Measurements from ENCODE around the gene TNFSF13.

TNFSF13 gene

GRCh38 chr17:7558544-7559319, at the start of gene TNFSF13:
TNFSF13 (plus strand) TSS chr17:7558750; CDS start chr17:7559040, 290 bp downstream.
- TF ChIP-seq GATA2 (IDR thresholded peaks at IDR 0.05; ENCODE audit: low read depth, low read length) (no peak), GATA3 (IDR thresholded peaks at IDR 0.05; ENCODE audit: low read depth, low read length) (no peak)

GRCh38 chr17:7508846-7509245, 49.7 kb upstream of the TNFSF13 start:
- TF ChIP-seq GATA2 (IDR thresholded peaks at IDR 0.05; ENCODE audit: low read depth, low read length): no peak
- TF ChIP-seq GATA3 (IDR thresholded peaks at IDR 0.05; ENCODE audit: low read depth, low read length): no peak

GRCh38 chr17:7509937-7510336, 48.6 kb upstream of the TNFSF13 start:
- no peak for TF ChIP-seq GATA2 (IDR thresholded peaks at IDR 0.05; ENCODE audit: low read depth, low read length)
- TF ChIP-seq GATA3 (IDR thresholded peaks at IDR 0.05; ENCODE audit: low read depth, low read length): no peak

GRCh38 chr17:7511108-7511507, 47.4 kb upstream of the TNFSF13 start:
- TF ChIP-seq GATA3 (IDR thresholded peaks at IDR 0.05; ENCODE audit: low read depth, low read length) (no peak), GATA2 (IDR thresholded peaks at IDR 0.05; ENCODE audit: low read depth, low read length) (no peak)

GRCh38 chr17:7512105-7512504, 46.4 kb upstream of the TNFSF13 start:
- TF ChIP-seq GATA2 (IDR thresholded peaks at IDR 0.05; ENCODE audit: low read depth, low read length) (no peak), GATA3 (IDR thresholded peaks at IDR 0.05; ENCODE audit: low read depth, low read length) (no peak)

GRCh38 chr17:7512824-7513540, 45.6 kb upstream of the TNFSF13 start:
- TF ChIP-seq GATA2 (IDR thresholded peaks at IDR 0.05; ENCODE audit: low read depth, low read length) (no peak), GATA3 (IDR thresholded peaks at IDR 0.05; ENCODE audit: low read depth, low read length) (no peak)

- no peak for TF ChIP-seq GATA2 (IDR thresholded peaks at IDR 0.05; ENCODE audit: low read depth, low read length)
- TF ChIP-seq GATA3 (IDR thresholded peaks at IDR 0.05; ENCODE audit: low read depth, low read length): no peak
Measured at GRCh38 chr17:7513850-7514419, 44.6 kb upstream of the TNFSF13 start.

- TF ChIP-seq GATA2 (IDR thresholded peaks at IDR 0.05; ENCODE audit: low read depth, low read length) (no peak), GATA3 (IDR thresholded peaks at IDR 0.05; ENCODE audit: low read depth, low read length) (no peak)
Measured at GRCh38 chr17:7515911-7516610, 42.5 kb upstream of the TNFSF13 start.

- TF ChIP-seq GATA2 (IDR thresholded peaks at IDR 0.05; ENCODE audit: low read depth, low read length) (no peak), GATA3 (IDR thresholded peaks at IDR 0.05; ENCODE audit: low read depth, low read length) (no peak)
Measured at GRCh38 chr17:7523033-7523432, 35.5 kb upstream of the TNFSF13 start.

GRCh38 chr17:7528842-7529241, 29.7 kb upstream of the TNFSF13 start:
- no peak for TF ChIP-seq GATA2 (IDR thresholded peaks at IDR 0.05; ENCODE audit: low read depth, low read length)
- TF ChIP-seq GATA3 (IDR thresholded peaks at IDR 0.05; ENCODE audit: low read depth, low read length): no peak

- TF ChIP-seq GATA2 (IDR thresholded peaks at IDR 0.05; ENCODE audit: low read depth, low read length): no peak
- TF ChIP-seq GATA3 (IDR thresholded peaks at IDR 0.05; ENCODE audit: low read depth, low read length): no peak
Measured at GRCh38 chr17:7530023-7530900, 28.3 kb upstream of the TNFSF13 start.

- TF ChIP-seq GATA3 (IDR thresholded peaks at IDR 0.05; ENCODE audit: low read depth, low read length): no peak
- TF ChIP-seq GATA2 (IDR thresholded peaks at IDR 0.05; ENCODE audit: low read depth, low read length): no peak
Measured at GRCh38 chr17:7538050-7538449, 20.5 kb upstream of the TNFSF13 start.

GRCh38 chr17:7538891-7539545, 19.5 kb upstream of the TNFSF13 start:
- no peak for TF ChIP-seq GATA3 (IDR thresholded peaks at IDR 0.05; ENCODE audit: low read depth, low read length)
- no peak for TF ChIP-seq GATA2 (IDR thresholded peaks at IDR 0.05; ENCODE audit: low read depth, low read length)
